Activated T-helper 1 cell treated with Interleukin-2 at 50 U/mL for 16 hours (primary cell): ENCODE data around the gene GART.
"Not testable (repeated sequence)": the region's sequence is repeated elsewhere in the genome, so short reads cannot be mapped to it uniquely, and the experiment has no call there.

Experiments used
- DNase-seq: peaks from one replicate; pipeline ENCODE4 v3.0.0-alpha.2; 2020; ENCODE audit warnings: low read depth

Gene GART

DNA sequence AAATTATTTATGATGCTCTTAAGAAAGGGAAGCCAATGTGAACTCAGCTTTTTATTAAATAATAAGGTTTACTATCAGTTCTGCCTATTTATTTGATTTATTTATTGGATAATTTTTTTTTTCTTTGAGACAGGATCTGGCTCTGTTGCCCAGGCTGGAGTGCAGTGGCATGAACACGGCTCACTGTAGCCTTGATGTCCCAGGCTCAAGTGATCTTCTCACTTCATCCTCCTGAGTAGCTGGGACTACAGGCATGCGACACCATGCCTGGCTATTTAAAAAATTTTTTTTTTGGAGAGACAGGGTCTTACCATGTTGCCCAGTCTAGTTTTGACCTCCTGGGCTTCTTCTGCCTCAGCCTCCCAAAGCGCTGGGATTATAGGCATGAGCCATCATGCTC is 29.4 kb downstream of the GART start:
- DNase-seq: no peak

GRCh38 chr21:33511639-33512038 is 30.3 kb downstream of the GART start:
- no peak for DNase-seq

- no peak for DNase-seq
These were observed 31.1 kb downstream of the GART start for GRCh38 chr21:33510826-33511225.

- not testable (repeated sequence) for DNase-seq
These were observed 34.9 kb downstream of the GART start for GRCh38 chr21:33507003-33507402.

DNA sequence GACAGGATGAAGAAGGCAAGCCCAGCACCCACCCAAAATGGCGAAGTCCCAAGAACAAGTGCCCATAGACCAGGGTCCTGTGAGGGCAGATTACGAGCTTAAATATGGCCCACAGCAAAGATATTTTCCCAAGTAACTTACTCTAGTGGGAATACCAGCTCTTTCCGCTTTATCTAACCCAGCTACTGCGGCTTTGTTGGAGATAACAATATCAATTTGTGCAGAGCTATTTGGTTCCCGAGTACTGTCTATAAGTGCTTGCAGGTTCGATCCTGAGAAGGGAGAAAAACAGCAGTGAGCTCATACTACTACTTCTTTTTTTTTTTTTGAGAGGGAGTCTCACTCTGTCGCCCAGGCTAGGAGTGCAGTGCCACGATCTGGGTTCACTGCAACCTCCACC is 36.1 kb downstream of the GART start:
- DNase-seq: no peak

DNA sequence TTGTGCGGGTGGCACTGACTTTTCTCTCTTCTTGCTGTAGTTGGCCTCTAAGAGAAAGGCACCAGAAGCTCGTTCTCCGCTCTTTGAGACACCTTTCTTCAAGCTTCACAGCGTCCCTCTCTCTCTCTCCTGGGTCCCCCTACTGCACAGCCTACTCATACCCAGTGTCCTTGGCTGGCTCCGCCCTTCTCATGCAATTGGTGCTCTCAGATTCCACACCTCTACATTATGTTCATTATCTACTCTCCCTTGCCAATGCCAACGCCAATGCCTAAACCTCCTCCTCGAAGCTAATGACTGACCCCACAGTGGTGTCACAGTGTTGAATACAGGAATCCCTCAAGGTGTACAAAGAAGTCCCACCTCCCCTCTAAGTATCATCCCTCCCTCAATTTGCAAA is 45.6 kb downstream of the GART start:
- DNase-seq: no peak

DNA sequence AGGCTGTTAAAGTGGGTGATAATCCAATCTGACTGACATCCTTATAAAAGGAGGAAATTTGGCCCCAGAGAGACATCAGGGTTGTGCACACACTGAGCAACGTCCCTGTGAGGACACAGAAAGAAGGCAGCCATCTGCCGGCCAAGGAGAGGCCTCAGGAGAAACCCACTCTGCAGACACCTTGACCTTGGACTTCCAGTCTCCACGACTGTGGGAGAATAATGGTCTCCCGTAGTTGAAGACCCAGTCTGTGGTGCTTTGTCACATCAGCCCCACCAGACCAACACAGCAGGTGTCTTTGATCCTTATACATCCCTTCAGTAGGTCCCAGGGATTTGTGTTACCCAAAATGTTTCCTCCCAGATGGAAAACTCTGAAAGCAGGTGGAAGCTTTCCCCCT is 46.2 kb downstream of the GART start:
- DNase-seq: no peak

- no peak for DNase-seq
These were observed 48.2 kb downstream of the GART start for GRCh38 chr21:33493756-33494155.

GRCh38 chr21:33492571-33492970 is 49.3 kb downstream of the GART start:
- DNase-seq: no peak

GRCh38 chr21:33491373-33492102 is 50.4 kb downstream of the GART start, which contains the start of gene DNAJC28:
Gene DNAJC28 (minus strand): TSS chr21:33491716. CDS start chr21:33489393, 2,323 bp downstream.
- peak; percentile 87 for DNase-seq

DNA sequence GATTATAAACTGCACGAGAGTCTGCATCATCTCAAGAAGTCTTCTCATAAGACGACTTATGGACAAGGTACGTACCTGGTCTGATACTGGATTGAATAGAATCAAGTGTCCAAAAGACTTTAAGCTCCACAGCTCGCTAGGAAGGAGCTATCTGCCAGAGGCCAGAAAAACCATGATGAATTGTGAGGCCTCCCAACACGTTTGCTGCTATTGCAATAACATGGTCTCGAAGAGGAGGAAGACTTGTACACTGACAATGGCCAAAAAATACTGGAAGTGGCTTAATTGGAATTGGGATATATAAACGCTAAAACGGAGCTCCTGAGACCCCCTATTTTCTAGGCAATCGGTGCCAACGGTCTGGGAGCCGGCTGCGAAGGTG is 50.9 kb downstream of the GART start:
- no peak for DNase-seq

DNA sequence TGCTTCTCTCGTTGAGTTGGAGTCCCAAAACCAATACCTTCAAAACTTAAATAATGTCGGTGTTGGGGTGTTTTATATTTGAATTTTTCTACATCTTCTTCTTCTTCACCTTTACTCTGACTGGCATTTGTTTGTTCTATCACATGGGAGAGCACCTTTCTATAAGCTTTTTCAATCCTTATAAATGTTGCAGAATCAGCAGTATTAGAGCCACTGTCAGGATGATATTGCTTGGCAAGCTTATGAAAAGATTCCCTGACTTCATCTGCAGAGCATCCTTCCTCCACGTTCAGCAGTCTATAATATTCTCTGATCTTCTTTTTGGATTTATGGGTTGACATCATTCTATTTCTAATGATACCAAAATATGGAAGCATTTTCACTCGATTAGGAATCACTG is 53.0 kb downstream of the GART start:
- DNase-seq: no peak

DNA sequence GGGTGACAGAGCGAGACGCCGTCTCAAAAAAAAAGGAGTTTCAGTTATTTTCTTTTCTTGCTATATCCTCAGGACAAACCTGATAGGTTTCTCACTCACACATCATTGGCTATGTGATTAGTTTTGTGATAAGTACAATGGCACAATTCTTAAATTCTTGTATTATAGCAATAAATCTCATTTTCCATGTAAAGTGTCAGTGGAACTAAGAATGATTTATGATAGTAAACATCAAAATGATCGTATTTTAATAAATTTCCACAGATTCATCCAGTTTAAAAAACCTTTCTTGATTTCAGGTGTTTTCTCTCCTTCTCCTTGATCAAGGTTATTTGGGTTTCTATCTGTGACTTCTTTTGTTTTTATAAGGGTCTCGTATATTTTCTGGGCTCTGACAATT is 53.9 kb downstream of the GART start:
- DNase-seq: no peak

DNA sequence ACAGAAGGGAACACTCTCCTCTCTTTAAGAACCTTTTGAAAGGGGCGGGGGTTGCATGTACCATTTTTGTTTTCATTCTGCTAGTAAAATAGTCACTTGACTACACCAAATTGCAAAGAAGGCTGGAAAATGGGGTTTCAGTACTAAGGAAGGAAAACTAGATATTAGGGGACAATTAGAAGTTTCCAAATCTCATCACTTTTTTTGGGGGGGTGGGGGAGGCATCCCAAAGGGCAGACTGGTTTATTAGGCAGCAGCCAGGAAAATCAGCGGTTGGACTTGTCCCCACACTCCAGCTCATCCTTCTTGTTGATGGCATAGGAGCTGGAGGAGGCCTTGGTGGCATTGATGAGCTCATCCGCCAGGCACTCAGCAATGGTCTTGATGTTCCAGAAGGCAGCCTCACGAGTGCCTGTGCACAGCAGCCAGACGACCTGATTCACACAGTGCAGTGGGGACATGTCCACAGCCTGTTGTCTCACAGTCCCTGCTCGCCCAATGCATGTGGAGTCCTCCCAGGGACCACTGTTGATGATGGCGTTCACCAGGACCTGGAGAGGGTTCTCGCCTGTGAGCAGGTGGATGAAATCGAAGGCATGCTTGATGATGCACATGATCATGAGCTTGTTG is 60.5 kb downstream of the GART start:
- no peak for DNase-seq

- DNase-seq: no peak
These were observed 61.3 kb downstream of the GART start for GRCh38 chr21:33480481-33481103.

DNA sequence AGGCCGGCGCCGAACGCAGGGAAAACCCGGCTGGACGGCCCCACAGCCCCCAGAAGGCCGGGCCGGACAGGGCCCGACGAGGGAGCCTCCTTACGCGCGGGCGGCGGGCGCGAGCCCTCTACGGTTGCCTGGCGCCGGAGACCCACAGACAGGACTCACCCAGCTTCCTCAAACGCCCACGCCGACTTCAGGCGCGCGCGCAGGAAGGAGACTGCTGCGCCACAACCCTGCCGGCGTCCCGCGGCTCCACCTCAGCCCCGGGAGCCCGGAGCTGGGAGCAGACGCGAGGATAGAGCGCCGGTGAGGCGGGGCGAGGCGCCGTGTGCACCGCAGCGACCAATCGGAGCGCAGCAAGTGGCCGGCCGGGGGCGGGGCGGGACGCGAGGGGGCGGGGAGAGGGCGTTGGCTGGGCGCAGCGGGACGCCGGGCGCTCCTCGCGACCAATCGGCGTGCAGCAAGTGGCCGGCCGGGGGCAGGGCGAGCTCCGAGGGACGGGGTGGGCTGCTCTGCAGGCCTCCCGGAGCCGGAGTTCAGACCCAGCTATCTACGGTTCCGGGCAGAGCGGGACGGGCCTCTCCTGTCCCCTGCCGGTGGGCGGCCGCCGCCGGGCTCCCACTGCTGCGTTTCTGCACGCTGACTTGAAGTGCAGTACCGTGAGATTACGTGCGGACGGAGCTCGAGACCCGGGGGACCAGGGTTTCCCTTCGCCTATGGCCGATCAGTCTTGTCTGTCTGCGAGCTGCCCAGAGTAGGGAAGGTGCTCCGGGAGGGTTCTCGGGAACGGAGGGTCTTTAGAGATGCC is 62.0 kb downstream of the GART start, which contains the start of gene TMEM50B:
TMEM50B (minus strand) TSS at position 296 of the 802 bp plus-strand sequence. CDS start 11,089 bp downstream, outside the sequence.
- peak; percentile 96 for DNase-seq

- DNase-seq: peak; percentile 17
These were observed 62.8 kb downstream of the GART start for GRCh38 chr21:33478935-33479678.

- no peak for DNase-seq
These were observed 63.7 kb downstream of the GART start for GRCh38 chr21:33478182-33478581.

- no peak for DNase-seq
These were observed 64.9 kb downstream of the GART start for GRCh38 chr21:33477066-33477465.

DNA sequence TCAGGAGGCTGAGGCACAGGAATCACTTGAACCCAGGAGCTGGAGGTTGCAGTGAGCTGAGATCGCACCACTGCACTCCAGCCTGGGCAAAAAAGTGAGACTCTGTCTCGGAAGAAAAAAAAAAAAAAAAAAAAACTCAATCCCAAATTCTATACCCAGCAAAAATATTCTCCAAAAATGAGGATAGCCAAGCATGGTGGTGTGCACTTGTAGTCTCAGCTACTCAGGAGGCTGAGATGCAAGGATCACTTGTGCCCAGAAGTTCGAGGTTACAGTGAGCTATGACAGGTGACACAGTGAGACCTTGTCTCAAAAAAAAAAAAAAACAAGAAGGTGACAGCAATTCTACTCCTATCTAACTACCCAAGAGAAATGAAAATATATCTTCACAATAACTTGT is 68.6 kb downstream of the GART start:
- no peak for DNase-seq

GRCh38 chr21:33470701-33471100 is 71.2 kb downstream of the GART start:
- no peak for DNase-seq

- not testable (repeated sequence) for DNase-seq
These were observed 72.7 kb downstream of the GART start for GRCh38 chr21:33469183-33469582.
